Glutamatergic neuron (in vitro differentiated cells): ENCODE data around the gene SNX3. TPM values are rescaled to one million over a fixed set of nuclear protein-coding genes. Genes with fewer than 3 reads are reported as not detected.

ENCODE experiments used
- DNase-seq: peaks from one replicate; pipeline ENCODE4 v3.0.0; 2022
- H3K27ac Mint-ChIP-seq: one replicate; pipeline ENCODE4 v1.8.0; 2020; ENCODE audit warnings: mild to moderate bottlenecking, mixed read lengths, inconsistent platforms; ENCODE audit not compliant: unreplicated experiment
- H3K27me3 Mint-ChIP-seq: one replicate; pipeline ENCODE4 v1.8.0; 2020; ENCODE audit warnings: mild to moderate bottlenecking, moderate library complexity, mixed read lengths, inconsistent platforms; ENCODE audit not compliant: unreplicated experiment
- H3K36me3 Mint-ChIP-seq: one replicate; pipeline ENCODE4 v1.8.0; 2020; ENCODE audit warnings: mild to moderate bottlenecking, mixed read lengths, inconsistent platforms; ENCODE audit not compliant: unreplicated experiment
- H3K4me1 Mint-ChIP-seq: one replicate; pipeline ENCODE4 v1.8.0; 2020; ENCODE audit warnings: mild to moderate bottlenecking, low read depth, mixed read lengths, inconsistent platforms; ENCODE audit not compliant: unreplicated experiment
- H3K4me3 Mint-ChIP-seq: one replicate; pipeline ENCODE4 v1.8.0; 2020; ENCODE audit warnings: mild to moderate bottlenecking, mixed read lengths, inconsistent platforms; ENCODE audit not compliant: unreplicated experiment
- H3K9me3 Mint-ChIP-seq: one replicate; pipeline ENCODE4 v1.8.0; 2020; ENCODE audit warnings: mild to moderate bottlenecking, moderate library complexity, mixed read lengths, inconsistent platforms; ENCODE audit not compliant: unreplicated experiment
- CTCF ChIP-seq: fragments of 200-600 bp; sonication (generic); IDR thresholded peaks from one replicate; pipeline ENCODE4 v1.5.0; 2021; ENCODE audit not compliant: partially characterized antibody, unreplicated experiment
- total RNA-seq: library from RNA; stranded (reverse); fragmentation: NEBNext Ultra II Directional; extraction: Animal tissue kit (Norgen Biotek cat#: 25700); gene quantifications from one replicate; pipeline ENCODE4 v1.2.1, GENCODE V29; 2021; ENCODE audit not compliant: unreplicated experiment

SNX3 gene
- total RNA-seq, 1 donor from 2014 or later: 66.2 TPM

GRCh38 chr6:108194503-108194902, 66.3 kb downstream of the SNX3 start:
- H3K27me3 Mint-ChIP-seq: no peaks in the 10 kb centered on the region
- DNase-seq: no peak
- no peak overlapping the region for H3K27ac Mint-ChIP-seq
- peaks cover 2% of the 10 kb centered on the region for H3K9me3 Mint-ChIP-seq
- no peak for TF ChIP-seq CTCF
- H3K4me1 Mint-ChIP-seq: no peaks in the 10 kb centered on the region
- no peak overlapping the region for H3K4me3 Mint-ChIP-seq
- no peaks in the 10 kb centered on the region for H3K36me3 Mint-ChIP-seq

GRCh38 chr6:108193835-108194234, 67.0 kb downstream of the SNX3 start:
- Mint-ChIP-seq H3K4me1 (no peaks in the 10 kb centered on the region), H3K36me3 (no peaks in the 10 kb centered on the region), H3K4me3 (no peak overlapping the region)

GRCh38 chr6:108193131-108193530, 67.7 kb downstream of the SNX3 start:
- no peaks in the 10 kb centered on the region for H3K4me1 Mint-ChIP-seq
- no peaks in the 10 kb centered on the region for H3K27me3 Mint-ChIP-seq
- DNase-seq: no peak
- peaks cover 2% of the 10 kb centered on the region for H3K9me3 Mint-ChIP-seq
- no peak overlapping the region for H3K27ac Mint-ChIP-seq
- TF ChIP-seq CTCF: no peak
- no peaks in the 10 kb centered on the region for H3K36me3 Mint-ChIP-seq
- no peak overlapping the region for H3K4me3 Mint-ChIP-seq

More at GRCh38 chr6:108193835-108194234, 67.0 kb downstream of the SNX3 start:
- Mint-ChIP-seq H3K27me3 (no peaks in the 10 kb centered on the region), H3K9me3 (peaks cover 2% of the 10 kb centered on the region), H3K27ac (no peak overlapping the region)
- TF ChIP-seq CTCF: no peak
- no peak for DNase-seq

GRCh38 chr6:108187519-108187918, 73.3 kb downstream of the SNX3 start:
- DNase-seq: no peak
- Mint-ChIP-seq H3K9me3 (no peaks in the 10 kb centered on the region), H3K27ac (no peak overlapping the region), H3K4me1 (no peaks in the 10 kb centered on the region), H3K4me3 (no peak overlapping the region), H3K36me3 (no peaks in the 10 kb centered on the region), H3K27me3 (no peaks in the 10 kb centered on the region)
- TF ChIP-seq CTCF: no peak

- Mint-ChIP-seq H3K36me3 (no peaks in the 10 kb centered on the region), H3K27me3 (no peaks in the 10 kb centered on the region)
- no peak for TF ChIP-seq CTCF
Measured at GRCh38 chr6:108186226-108186625, 74.6 kb downstream of the SNX3 start.

More at GRCh38 chr6:108186226-108186625, 74.6 kb downstream of the SNX3 start:
- no peak overlapping the region for H3K27ac Mint-ChIP-seq
- no peaks in the 10 kb centered on the region for H3K4me1 Mint-ChIP-seq
- no peak overlapping the region for H3K4me3 Mint-ChIP-seq
- DNase-seq: no peak
- H3K9me3 Mint-ChIP-seq: no peaks in the 10 kb centered on the region
